Naive thymus-derived CD4-positive, alpha-beta T cell (primary cell): ENCODE results near the gene TRAFD1. TPM values are rescaled to one million over a fixed set of nuclear protein-coding genes. Genes with fewer than 3 reads are reported as not detected.
A peak's percentile ranks its signal among the peaks of the same experiment; 100 is the strongest.

Experiments used
- ATAC-seq: fragments of 150-1000 bp; cut with Tn5 transposase; 2 replicates; pipeline ENCODE4 v1.10.0; 2021; ENCODE audit warnings: mild to moderate bottlenecking, moderate library complexity
- CTCF ChIA-PET: fragments of 350-600 bp; sonication (Branson Sonifier 250); formaldehyde crosslinking; loops from one replicate; lab custom pipeline; 2021; ENCODE audit warnings: antibody characterized with exemption; lab: Charles Lee
- POLR2A ChIA-PET: fragments of 350-600 bp; sonication (Branson Sonifier 250); formaldehyde crosslinking; loops from one replicate; lab custom pipeline; 2021; ENCODE audit warnings: antibody characterized with exemption, inconsistent platforms; lab: Charles Lee
- DNase-seq, 9 donors: peaks; one replicate each; pipeline versions ENCODE4 v3.0.0 to v3.0.0-alpha.2; 2020 to 2022; ENCODE audit warnings: mixed read lengths in 1 of 9
- H3K27ac ChIP-seq: one replicate; pipeline ENCODE4 v1.7.0; 2013; ENCODE audit warnings: mild to moderate bottlenecking, low read depth, low read length, moderate library complexity
- H3K27me3 ChIP-seq, 2 donors: one replicate each; pipeline ENCODE4 v1.7.0; 2013; ENCODE audit warnings: low read length in 2 of 2, mild to moderate bottlenecking in 2 of 2, moderate library complexity in 2 of 2; ENCODE audit not compliant: control insufficient read depth in 2 of 2, insufficient read depth in 2 of 2
- H3K36me3 ChIP-seq, 3 experiments: 1 replicate in 2 of 3; 2 replicates in 1 of 3; pipeline ENCODE4 v1.7.0; 2013; ENCODE audit warnings: low read length in 3 of 3, mild to moderate bottlenecking in 3 of 3, moderate library complexity in 1 of 3; ENCODE audit not compliant: insufficient read depth in 3 of 3, control insufficient read depth in 2 of 3
- H3K4me1 ChIP-seq, 2 donors: one replicate each; pipeline ENCODE4 v1.7.0; 2013; ENCODE audit warnings: low read length in 2 of 2, mild to moderate bottlenecking in 2 of 2, moderate library complexity in 1 of 2; ENCODE audit not compliant: control insufficient read depth in 2 of 2, insufficient read depth in 2 of 2
- H3K4me3 ChIP-seq: 2 replicates; pipeline ENCODE4 v1.7.0; 2013; ENCODE audit warnings: mild to moderate bottlenecking, low read length
- H3K9me3 ChIP-seq, 3 experiments: 1 replicate in 2 of 3; 2 replicates in 1 of 3; pipeline ENCODE4 v1.7.0; 2013; ENCODE audit warnings: low read length in 3 of 3; ENCODE audit not compliant: control insufficient read depth in 2 of 3
- H3K27ac Mint-ChIP-seq, 9 donors: one replicate each; pipeline ENCODE4 v1.8.0; 2020 to 2022; ENCODE audit warnings: mixed read lengths in 9 of 9, mild to moderate bottlenecking in 8 of 9, moderate library complexity in 5 of 9, inconsistent platforms in 2 of 9
- H3K27me3 Mint-ChIP-seq, 5 donors: one replicate each; pipeline ENCODE4 v1.8.0; 2021 to 2022; ENCODE audit warnings: mixed read lengths in 5 of 5, mild to moderate bottlenecking in 1 of 5
- H3K36me3 Mint-ChIP-seq, 5 donors: one replicate each; pipeline ENCODE4 v1.8.0; 2020 to 2022; ENCODE audit warnings: mixed read lengths in 5 of 5, mild to moderate bottlenecking in 3 of 5, inconsistent platforms in 1 of 5
- H3K4me1 Mint-ChIP-seq, 7 donors: one replicate each; pipeline ENCODE4 v1.8.0; 2020 to 2022; ENCODE audit warnings: mixed read lengths in 7 of 7, mild to moderate bottlenecking in 3 of 7, inconsistent platforms in 1 of 7
- H3K4me3 Mint-ChIP-seq, 10 donors: one replicate each; pipeline ENCODE4 v1.8.0; 2020 to 2022; ENCODE audit warnings: mild to moderate bottlenecking in 10 of 10, mixed read lengths in 10 of 10, moderate library complexity in 6 of 10, inconsistent platforms in 2 of 10
- H3K9me3 Mint-ChIP-seq, 11 donors: one replicate each; pipeline ENCODE4 v1.8.0; 2020 to 2022; ENCODE audit warnings: mixed read lengths in 11 of 11, mild to moderate bottlenecking in 4 of 11, inconsistent platforms in 1 of 11, moderate library complexity in 1 of 11
- intact Hi-C, 2 donors: fragments of 100-400 bp; cut with micrococcal nuclease; formaldehyde crosslinking; loops; one replicate each; pipeline ENCODE4 v1.15.1; 2023
- microRNA-seq: library from miRNA; unstranded; fragments of <30 nt; microRNA quantifications from one replicate; pipeline ENCODE4 v1.2.0, GENCODE V29; 2022; ENCODE audit warnings: borderline microRNAs expressed
- polyA plus RNA-seq, 2 donors: library from polyadenylated mRNA; unstranded; fragments of 300-500 nt; fragmentation: Illumina TruSeq; gene quantifications; one replicate each; pipeline ENCODE4 v1.2.3, GENCODE V29; 2021
- total RNA-seq, 6 experiments: library from RNA in 5 of 6; stranded (reverse) in 5 of 6; gene quantifications; 1 replicate in 5 of 6; 2 replicates in 1 of 6; pipeline ENCODE4 v1.2.3 and lab custom pipeline; 2021 to 2026

Gene TRAFD1
- total and polyA plus RNA-seq, 7 experiments from 2014 or later, result 22.1 to 86.6 (median 43.7) TPM

DNA sequence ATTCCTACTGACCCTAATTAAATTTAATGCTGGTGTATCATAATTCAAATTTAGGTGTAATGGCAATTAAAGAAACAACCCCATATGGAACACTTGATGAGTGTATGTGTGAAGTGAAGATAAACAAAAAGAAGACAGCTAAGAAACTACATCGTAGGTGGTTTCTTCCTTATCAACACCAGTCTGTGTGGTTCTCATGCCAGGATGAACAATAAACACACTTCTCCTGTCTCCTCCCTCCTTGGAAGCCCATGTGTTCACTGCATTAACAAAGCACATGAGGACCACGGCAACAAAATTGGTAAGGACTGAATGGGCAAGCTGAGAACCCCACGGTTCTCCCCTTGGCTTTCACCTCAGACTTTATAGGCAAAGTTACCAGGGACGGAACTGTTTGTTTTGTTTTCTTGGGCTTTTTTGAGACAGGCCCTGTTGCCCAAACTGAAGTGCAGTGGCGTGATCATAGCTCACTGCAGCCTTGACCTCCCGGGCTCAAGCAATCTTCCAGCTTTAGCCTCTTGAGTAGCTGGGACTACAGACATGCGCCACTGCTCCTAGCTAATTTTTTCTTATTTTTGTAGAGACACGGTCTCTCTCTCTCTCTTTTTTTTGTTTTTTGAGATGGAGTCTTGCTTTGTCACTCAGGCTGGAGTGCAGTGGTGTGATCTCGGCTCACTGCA is 71.0 kb downstream of the TRAFD1 start:
- DNase-seq (no peak), ATAC-seq (no peak)
- no peak overlapping the region for H3K4me3 ChIP-seq
- peaks cover 6 to 48% (median 11%) of the 10 kb centered on the region in 3 experiments for H3K36me3 ChIP-seq
- H3K36me3 Mint-ChIP-seq, result peaks cover 10 to 57% (median 21%) of the 10 kb centered on the region in 5 donors
- POLR2A ChIA-PET, result no interaction called here
- H3K9me3 ChIP-seq, result no peaks in the 10 kb centered on the region
- no peaks in the 10 kb centered on the region for H3K9me3 Mint-ChIP-seq
- H3K4me1 Mint-ChIP-seq, result peaks cover 0 to 4% (median 0%) of the 10 kb centered on the region in 7 donors
- no peaks in the 10 kb centered on the region for H3K27me3 Mint-ChIP-seq
- no peaks in the 10 kb centered on the region for H3K4me1 ChIP-seq
- intact Hi-C loops, result no loop called here
- peak overlapping the region in 2 of 9 donors; percentile 37 to 60 for H3K27ac Mint-ChIP-seq
- H3K27ac ChIP-seq, result no peak overlapping the region
- H3K27me3 ChIP-seq, result no peaks in the 10 kb centered on the region
- CTCF ChIA-PET, result interaction anchor here (1.0 to 1.5 kb wide), 2 partner anchors 82 to 191 kb away, joined by 3 read pairs; no protein-coding TSS in a partner anchor
- no peak overlapping the region for H3K4me3 Mint-ChIP-seq

DNA sequence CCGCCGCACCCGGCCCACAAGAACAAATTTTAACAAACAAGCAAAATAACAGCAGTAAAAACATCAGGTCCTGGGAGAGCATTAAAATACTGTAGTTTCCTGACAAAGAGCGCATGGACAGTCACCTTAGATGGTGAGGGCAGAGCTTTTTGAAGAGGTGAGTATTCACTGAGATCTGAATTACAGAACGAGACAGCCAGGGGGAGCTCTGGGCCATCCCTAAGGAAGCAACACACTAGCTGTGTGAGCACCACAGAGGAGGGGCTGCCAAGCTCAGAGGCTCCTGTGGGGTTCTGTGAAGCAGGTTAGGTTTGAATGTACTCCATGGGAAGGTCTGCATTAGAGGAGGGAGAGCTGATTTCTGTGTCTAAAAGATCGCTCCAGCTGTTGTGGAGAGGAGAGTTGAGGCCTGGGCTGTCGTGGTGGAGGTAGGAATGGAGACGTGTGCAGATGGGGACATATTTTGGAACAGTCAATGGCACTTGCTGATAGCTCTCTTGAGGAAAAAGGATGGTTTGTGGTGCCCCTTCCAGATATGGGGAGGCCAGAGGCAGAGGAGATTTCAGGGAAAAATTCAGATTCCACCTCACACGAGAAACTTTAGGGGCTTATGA is 72.9 kb downstream of the TRAFD1 start:
- H3K4me1 Mint-ChIP-seq, result peaks cover 0 to 4% (median 0%) of the 10 kb centered on the region in 7 donors
- peak overlapping the region in 1 of 9 donors; percentile 29 for H3K27ac Mint-ChIP-seq

DNA sequence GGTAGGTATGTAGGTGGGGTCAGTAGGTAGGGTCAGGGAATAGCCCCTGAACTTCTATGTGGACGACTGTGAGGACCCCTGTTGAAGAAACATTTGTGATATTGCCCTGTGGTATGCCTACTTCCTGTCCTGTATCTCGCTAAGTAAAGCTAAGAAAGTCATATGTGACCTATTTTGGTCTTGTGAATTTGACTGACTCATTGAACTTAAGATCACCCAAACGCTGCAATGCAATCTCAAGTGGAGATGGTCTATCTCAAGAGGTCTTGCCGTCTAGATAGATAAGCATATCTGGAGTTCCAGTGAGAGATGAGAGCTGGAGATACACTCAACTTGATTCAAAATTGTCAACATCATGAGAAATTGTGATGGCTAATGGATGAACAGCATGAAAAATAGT is 73.8 kb downstream of the TRAFD1 start:
- intact Hi-C loops, result no loop called here
- Mint-ChIP-seq H3K9me3 (no peaks in the 10 kb centered on the region), H3K27me3 (no peaks in the 10 kb centered on the region), H3K27ac (no peak overlapping the region), H3K4me3 (no peak overlapping the region), H3K4me1 (peaks cover 0 to 4% (median 0%) of the 10 kb centered on the region in 7 donors), H3K36me3 (peaks cover 4 to 42% (median 14%) of the 10 kb centered on the region in 5 donors)
- no peak overlapping the region for H3K4me3 ChIP-seq
- H3K27me3 ChIP-seq, result no peaks in the 10 kb centered on the region
- peaks cover 0 to 39% (median 5%) of the 10 kb centered on the region in 3 experiments for H3K36me3 ChIP-seq
- no peaks in the 10 kb centered on the region for H3K4me1 ChIP-seq
- ChIA-PET POLR2A (no interaction called here), CTCF (interaction anchor here (1.1 to 2.1 kb wide), 3 partner anchors 46 to 203 kb away, joined by 3 to 11 read pairs (median 3); no protein-coding TSS in a partner anchor)
- H3K9me3 ChIP-seq, result no peaks in the 10 kb centered on the region
- no peak for DNase-seq
- peak; percentile 64 for ATAC-seq
- no peak overlapping the region for H3K27ac ChIP-seq

More for the DNA sequence above, 72.9 kb downstream of the TRAFD1 start:
- CTCF ChIA-PET, result interaction anchor here (0.5 to 2.1 kb wide), 7 partner anchors 10 to 258 kb away, joined by 3 to 18 read pairs (median 3); no protein-coding TSS in a partner anchor
- H3K27ac ChIP-seq, result no peak overlapping the region
- H3K4me3 Mint-ChIP-seq, result no peak overlapping the region
- no peaks in the 10 kb centered on the region for H3K27me3 Mint-ChIP-seq
- intact Hi-C loops, result loop anchor here in 1 of 2 donors (1.0 kb wide), 2 partner anchors 189 to 213 kb away; no protein-coding TSS in a partner anchor
- no peaks in the 10 kb centered on the region for H3K9me3 Mint-ChIP-seq
- no peak overlapping the region for H3K4me3 ChIP-seq
- ATAC-seq (peak; percentile 81), DNase-seq (peak in 8 of 9 donors; percentile 20 to 45 (median 34))
- POLR2A ChIA-PET, result interaction anchor here (0.9 kb wide), 1 partner anchor 189 kb away, joined by 6 read pairs; no protein-coding TSS in a partner anchor
- H3K27me3 ChIP-seq, result no peaks in the 10 kb centered on the region
- H3K36me3 ChIP-seq, result peaks cover 4 to 42% (median 5%) of the 10 kb centered on the region in 3 experiments
- peaks cover 5 to 42% (median 15%) of the 10 kb centered on the region in 5 donors for H3K36me3 Mint-ChIP-seq
- no peaks in the 10 kb centered on the region for H3K9me3 ChIP-seq
- no peaks in the 10 kb centered on the region for H3K4me1 ChIP-seq

Small RNAs within 50 kb of the gene (microRNA-seq; reads per million reads assigned to microRNA genes)
- gene MIR6861, result not detected

Other genes starting within 250 kb of the TRAFD1 start
- gene TMEM116, start 112.4 kb upstream of the TRAFD1 start, total RNA-seq, result 10 to 100 TPM; 12.6 to 29.3 (median 23.0) TPM
- gene TMEM116, start 112.4 kb upstream of the TRAFD1 start, polyA plus RNA-seq, result 10 to 100 TPM in 1 of 2 donors, 1 to 10 TPM in 1; 8.7 to 13.3 TPM
- gene ERP29, start 112.1 kb upstream of the TRAFD1 start, total RNA-seq, result 100 to 1,000 TPM; 115 to 184 (median 127) TPM
- 100 to 1,000 TPM; 219 to 253 TPM for gene ERP29, start 112.1 kb upstream of the TRAFD1 start, polyA plus RNA-seq
- gene NAA25, start 16.8 kb upstream of the TRAFD1 start, total RNA-seq, result 10 to 100 TPM; 39.1 to 43.0 (median 42.1) TPM
- gene NAA25, start 16.8 kb upstream of the TRAFD1 start, polyA plus RNA-seq, result 10 to 100 TPM in 1 of 2 donors, 1 to 10 TPM in 1; 9.8 to 15.9 TPM